ENCODE results near the gene PARD3.

Gene PARD3

DNA sequence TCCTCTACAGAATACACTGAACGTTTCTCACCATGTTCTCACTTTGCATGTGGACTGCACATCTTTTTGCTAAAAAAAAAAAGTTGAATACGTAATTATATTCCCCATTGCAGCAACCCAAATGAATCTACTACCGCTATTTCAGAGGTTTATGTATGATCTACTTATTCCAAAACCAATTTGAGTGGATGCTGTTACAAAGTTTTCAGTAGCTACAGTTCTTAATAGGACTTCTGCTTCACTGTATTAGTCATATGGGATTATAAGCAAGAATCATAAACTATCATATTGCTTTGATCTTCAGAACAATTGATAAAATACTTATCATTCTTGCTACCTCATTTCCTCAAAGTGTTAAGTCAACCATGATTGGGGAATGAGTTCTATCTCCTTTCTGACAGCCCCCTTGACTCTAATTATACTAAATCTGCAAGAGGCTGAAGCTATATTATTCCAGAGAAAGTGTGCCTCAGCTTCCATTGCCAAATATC is 257.0 kb downstream of the PARD3 start:
- no peaks in the 10 kb centered on the region for H3K36me3 ChIP-seq (ENCODE audit: control insufficient read depth, insufficient read depth, low read length)
- 88 to 96% methylated on average over 3 of the region's 3 CpGs for WGBS, 2 experiments

GRCh38 chr10:34557173-34557572 is 257.9 kb downstream of the PARD3 start:
- H3K9me3 ChIP-seq (ENCODE audit: control insufficient read depth, low read length) = no peaks in the 10 kb centered on the region
- no peak overlapping the region for H3K27ac ChIP-seq (ENCODE audit: insufficient read depth, low read depth, low read length, poor library complexity, severe bottlenecking)
- H3K36me3 ChIP-seq (ENCODE audit: control insufficient read depth, insufficient read depth, low read length) = no peaks in the 10 kb centered on the region
- no peaks in the 10 kb centered on the region for H3K27me3 ChIP-seq (ENCODE audit: control insufficient read depth, insufficient read depth, low read length, poor library complexity, severe bottlenecking)
- H3K4me1 ChIP-seq (ENCODE audit: control insufficient read depth, insufficient read depth, low read length) = no peaks in the 10 kb centered on the region
- H3K4me3 ChIP-seq (ENCODE audit: insufficient read depth, low read depth, low read length) = no peak overlapping the region
- 93 to 96% methylated on average over 4 to 5 of the region's 6 CpGs for WGBS, 2 experiments

More for the DNA sequence above, 257.0 kb downstream of the PARD3 start:
- Histone ChIP-seq H3K4me1 (ENCODE audit: control insufficient read depth, insufficient read depth, low read length) (no peaks in the 10 kb centered on the region), H3K4me3 (ENCODE audit: insufficient read depth, low read depth, low read length) (no peak overlapping the region), H3K27me3 (ENCODE audit: control insufficient read depth, insufficient read depth, low read length, poor library complexity, severe bottlenecking) (no peaks in the 10 kb centered on the region), H3K27ac (ENCODE audit: insufficient read depth, low read depth, low read length, poor library complexity, severe bottlenecking) (no peak overlapping the region), H3K9me3 (ENCODE audit: control insufficient read depth, low read length) (no peaks in the 10 kb centered on the region)

- no peaks in the 10 kb centered on the region for H3K9me3 ChIP-seq (ENCODE audit: control insufficient read depth, low read length)
- H3K27ac ChIP-seq (ENCODE audit: insufficient read depth, low read depth, low read length, poor library complexity, severe bottlenecking) = no peak overlapping the region
- H3K36me3 ChIP-seq (ENCODE audit: control insufficient read depth, insufficient read depth, low read length) = no peaks in the 10 kb centered on the region
- 90 to 94% methylated on average over 1 of the region's 1 CpG for WGBS, 2 experiments
- H3K27me3 ChIP-seq (ENCODE audit: control insufficient read depth, insufficient read depth, low read length, poor library complexity, severe bottlenecking) = no peaks in the 10 kb centered on the region
- no peaks in the 10 kb centered on the region for H3K4me1 ChIP-seq (ENCODE audit: control insufficient read depth, insufficient read depth, low read length)
- no peak overlapping the region for H3K4me3 ChIP-seq (ENCODE audit: insufficient read depth, low read depth, low read length)
These were observed 259.4 kb downstream of the PARD3 start for GRCh38 chr10:34555653-34556052.

GRCh38 chr10:34553747-34554146 is 261.3 kb downstream of the PARD3 start:
- Histone ChIP-seq H3K36me3 (ENCODE audit: control insufficient read depth, insufficient read depth, low read length) (no peaks in the 10 kb centered on the region), H3K4me1 (ENCODE audit: control insufficient read depth, insufficient read depth, low read length) (no peaks in the 10 kb centered on the region), H3K27ac (ENCODE audit: insufficient read depth, low read depth, low read length, poor library complexity, severe bottlenecking) (no peak overlapping the region), H3K9me3 (ENCODE audit: control insufficient read depth, low read length) (no peaks in the 10 kb centered on the region), H3K4me3 (ENCODE audit: insufficient read depth, low read depth, low read length) (no peak overlapping the region), H3K27me3 (ENCODE audit: control insufficient read depth, insufficient read depth, low read length, poor library complexity, severe bottlenecking) (no peaks in the 10 kb centered on the region)
- WGBS, 2 experiments = 92 to 93% methylated on average over 1 of the region's 1 CpG

- no peak overlapping the region for H3K27ac ChIP-seq (ENCODE audit: insufficient read depth, low read depth, low read length, poor library complexity, severe bottlenecking)
- 93 to 95% methylated on average over 4 of the region's 4 CpGs for WGBS, 2 experiments
- H3K36me3 ChIP-seq (ENCODE audit: control insufficient read depth, insufficient read depth, low read length) = no peaks in the 10 kb centered on the region
- H3K27me3 ChIP-seq (ENCODE audit: control insufficient read depth, insufficient read depth, low read length, poor library complexity, severe bottlenecking) = no peaks in the 10 kb centered on the region
- no peaks in the 10 kb centered on the region for H3K4me1 ChIP-seq (ENCODE audit: control insufficient read depth, insufficient read depth, low read length)
- no peak overlapping the region for H3K4me3 ChIP-seq (ENCODE audit: insufficient read depth, low read depth, low read length)
- H3K9me3 ChIP-seq (ENCODE audit: control insufficient read depth, low read length) = no peaks in the 10 kb centered on the region
These were observed 263.8 kb downstream of the PARD3 start for GRCh38 chr10:34551295-34551694.

DNA sequence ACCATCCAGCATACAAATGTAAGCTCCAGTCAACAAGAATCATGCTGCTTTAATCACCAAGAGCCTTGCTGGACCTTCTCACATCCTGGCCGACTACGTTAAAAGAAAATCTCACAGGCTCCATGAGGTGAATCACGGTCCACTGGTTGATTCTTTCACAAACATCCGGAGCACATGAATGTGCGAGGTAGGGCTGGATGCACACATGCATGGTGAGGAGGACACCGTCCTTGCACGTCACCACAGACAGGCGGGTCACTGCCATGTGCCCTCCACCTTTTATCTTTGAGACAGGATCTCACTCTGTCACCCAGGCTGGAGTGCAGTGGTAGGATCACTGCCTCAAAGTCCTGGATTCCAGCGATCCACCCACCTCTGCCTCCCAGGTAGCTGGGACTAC is 265.1 kb downstream of the PARD3 start:
- no peaks in the 10 kb centered on the region for H3K4me1 ChIP-seq (ENCODE audit: control insufficient read depth, insufficient read depth, low read length)
- H3K4me3 ChIP-seq (ENCODE audit: insufficient read depth, low read depth, low read length) = no peak overlapping the region
- 92 to 95% methylated on average over 9 of the region's 9 CpGs for WGBS, 2 experiments
- no peaks in the 10 kb centered on the region for H3K27me3 ChIP-seq (ENCODE audit: control insufficient read depth, insufficient read depth, low read length, poor library complexity, severe bottlenecking)
- H3K27ac ChIP-seq (ENCODE audit: insufficient read depth, low read depth, low read length, poor library complexity, severe bottlenecking) = no peak overlapping the region
- H3K9me3 ChIP-seq (ENCODE audit: control insufficient read depth, low read length) = no peaks in the 10 kb centered on the region
- H3K36me3 ChIP-seq (ENCODE audit: control insufficient read depth, insufficient read depth, low read length) = no peaks in the 10 kb centered on the region

GRCh38 chr10:34549001-34549400 is 266.1 kb downstream of the PARD3 start:
- no peak overlapping the region for H3K4me3 ChIP-seq (ENCODE audit: insufficient read depth, low read depth, low read length)
- no peaks in the 10 kb centered on the region for H3K9me3 ChIP-seq (ENCODE audit: control insufficient read depth, low read length)
- WGBS, 2 experiments = 92 to 93% methylated on average over 2 to 3 of the region's 3 CpGs
- H3K36me3 ChIP-seq (ENCODE audit: control insufficient read depth, insufficient read depth, low read length) = no peaks in the 10 kb centered on the region
- no peaks in the 10 kb centered on the region for H3K4me1 ChIP-seq (ENCODE audit: control insufficient read depth, insufficient read depth, low read length)
- no peaks in the 10 kb centered on the region for H3K27me3 ChIP-seq (ENCODE audit: control insufficient read depth, insufficient read depth, low read length, poor library complexity, severe bottlenecking)
- H3K27ac ChIP-seq (ENCODE audit: insufficient read depth, low read depth, low read length, poor library complexity, severe bottlenecking) = no peak overlapping the region

- Histone ChIP-seq H3K4me3 (ENCODE audit: insufficient read depth, low read depth, low read length) (no peak overlapping the region), H3K4me1 (ENCODE audit: control insufficient read depth, insufficient read depth, low read length) (no peaks in the 10 kb centered on the region), H3K36me3 (ENCODE audit: control insufficient read depth, insufficient read depth, low read length) (no peaks in the 10 kb centered on the region), H3K27me3 (ENCODE audit: control insufficient read depth, insufficient read depth, low read length, poor library complexity, severe bottlenecking) (no peaks in the 10 kb centered on the region), H3K9me3 (ENCODE audit: control insufficient read depth, low read length) (no peaks in the 10 kb centered on the region), H3K27ac (ENCODE audit: insufficient read depth, low read depth, low read length, poor library complexity, severe bottlenecking) (no peak overlapping the region)
- 86 to 89% methylated on average over 2 of the region's 4 CpGs for WGBS, 2 experiments
These were observed 266.6 kb downstream of the PARD3 start for GRCh38 chr10:34548466-34548865.

- Histone ChIP-seq H3K27ac (ENCODE audit: insufficient read depth, low read depth, low read length, poor library complexity, severe bottlenecking) (no peak overlapping the region), H3K36me3 (ENCODE audit: control insufficient read depth, insufficient read depth, low read length) (no peaks in the 10 kb centered on the region), H3K27me3 (ENCODE audit: control insufficient read depth, insufficient read depth, low read length, poor library complexity, severe bottlenecking) (no peaks in the 10 kb centered on the region), H3K4me1 (ENCODE audit: control insufficient read depth, insufficient read depth, low read length) (no peaks in the 10 kb centered on the region), H3K4me3 (ENCODE audit: insufficient read depth, low read depth, low read length) (no peak overlapping the region), H3K9me3 (ENCODE audit: control insufficient read depth, low read length) (no peaks in the 10 kb centered on the region)
- 97 to 100% methylated on average over 2 of the region's 2 CpGs for WGBS, 2 experiments
These were observed 267.4 kb downstream of the PARD3 start for GRCh38 chr10:34547695-34548094.

DNA sequence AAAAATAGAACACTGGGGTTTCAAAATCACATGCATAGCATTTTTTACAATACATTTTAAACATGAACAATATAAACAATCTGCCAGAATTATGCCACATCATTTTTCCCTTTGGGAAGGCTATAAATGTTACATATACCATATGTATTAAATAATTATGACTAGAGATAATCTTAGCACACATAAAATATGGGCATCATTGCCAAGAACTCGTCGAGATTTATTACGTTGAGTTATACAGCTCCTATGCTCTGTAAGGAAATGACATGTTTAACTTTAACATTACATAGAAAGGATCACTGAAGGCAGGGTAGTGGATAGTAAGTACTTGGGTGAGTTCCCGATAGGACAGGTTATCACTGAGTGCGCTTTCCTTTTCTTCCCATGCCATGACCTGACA is 267.8 kb downstream of the PARD3 start:
- WGBS, 2 experiments = 94 to 100% methylated on average over 2 to 5 of the region's 5 CpGs
- no peak overlapping the region for H3K4me3 ChIP-seq (ENCODE audit: insufficient read depth, low read depth, low read length)
- H3K27ac ChIP-seq (ENCODE audit: insufficient read depth, low read depth, low read length, poor library complexity, severe bottlenecking) = no peak overlapping the region
- H3K27me3 ChIP-seq (ENCODE audit: control insufficient read depth, insufficient read depth, low read length, poor library complexity, severe bottlenecking) = no peaks in the 10 kb centered on the region
- no peaks in the 10 kb centered on the region for H3K4me1 ChIP-seq (ENCODE audit: control insufficient read depth, insufficient read depth, low read length)
- no peaks in the 10 kb centered on the region for H3K36me3 ChIP-seq (ENCODE audit: control insufficient read depth, insufficient read depth, low read length)
- H3K9me3 ChIP-seq (ENCODE audit: control insufficient read depth, low read length) = no peaks in the 10 kb centered on the region

DNA sequence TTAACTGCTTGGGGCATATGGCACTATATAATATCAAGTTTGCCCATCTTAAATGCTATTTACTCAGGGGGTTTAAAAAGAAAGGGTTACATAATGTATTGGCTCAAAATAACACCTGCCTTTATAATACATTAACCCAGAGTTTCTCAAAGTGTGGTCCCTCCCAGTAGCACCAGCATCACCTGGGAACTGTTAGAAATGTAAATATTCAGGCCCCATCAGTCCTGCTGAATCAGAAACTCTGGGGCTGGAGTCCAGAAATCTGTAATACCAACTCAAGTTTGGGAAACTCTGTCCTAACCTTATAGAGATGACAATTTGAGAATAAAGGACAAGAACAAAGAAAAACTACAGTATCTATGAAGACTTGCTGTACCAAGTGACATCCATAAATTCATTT is 270.7 kb downstream of the PARD3 start:
- H3K36me3 ChIP-seq (ENCODE audit: control insufficient read depth, insufficient read depth, low read length) = no peaks in the 10 kb centered on the region
- no peaks in the 10 kb centered on the region for H3K9me3 ChIP-seq (ENCODE audit: control insufficient read depth, low read length)
- H3K4me3 ChIP-seq (ENCODE audit: insufficient read depth, low read depth, low read length) = no peak overlapping the region
- no peaks in the 10 kb centered on the region for H3K27me3 ChIP-seq (ENCODE audit: control insufficient read depth, insufficient read depth, low read length, poor library complexity, severe bottlenecking)
- no peak overlapping the region for H3K27ac ChIP-seq (ENCODE audit: insufficient read depth, low read depth, low read length, poor library complexity, severe bottlenecking)
- peaks cover 3% of the 10 kb centered on the region for H3K4me1 ChIP-seq (ENCODE audit: control insufficient read depth, insufficient read depth, low read length)

Measured in ectodermal cell (in vitro differentiated cells).